HS-27A (cell line): Measurements from ENCODE around the gene CSNK1G1.
"Not testable (repeated sequence)": the region's sequence is repeated elsewhere in the genome, so short reads cannot be mapped to it uniquely, and the experiment has no call there.

Experiments used
- DNase-seq: peaks from one replicate; pipeline ENCODE4 v3.0.0-alpha.2; 2012; ENCODE audit warnings: low read depth, missing footprints

CSNK1G1 gene

DNA sequence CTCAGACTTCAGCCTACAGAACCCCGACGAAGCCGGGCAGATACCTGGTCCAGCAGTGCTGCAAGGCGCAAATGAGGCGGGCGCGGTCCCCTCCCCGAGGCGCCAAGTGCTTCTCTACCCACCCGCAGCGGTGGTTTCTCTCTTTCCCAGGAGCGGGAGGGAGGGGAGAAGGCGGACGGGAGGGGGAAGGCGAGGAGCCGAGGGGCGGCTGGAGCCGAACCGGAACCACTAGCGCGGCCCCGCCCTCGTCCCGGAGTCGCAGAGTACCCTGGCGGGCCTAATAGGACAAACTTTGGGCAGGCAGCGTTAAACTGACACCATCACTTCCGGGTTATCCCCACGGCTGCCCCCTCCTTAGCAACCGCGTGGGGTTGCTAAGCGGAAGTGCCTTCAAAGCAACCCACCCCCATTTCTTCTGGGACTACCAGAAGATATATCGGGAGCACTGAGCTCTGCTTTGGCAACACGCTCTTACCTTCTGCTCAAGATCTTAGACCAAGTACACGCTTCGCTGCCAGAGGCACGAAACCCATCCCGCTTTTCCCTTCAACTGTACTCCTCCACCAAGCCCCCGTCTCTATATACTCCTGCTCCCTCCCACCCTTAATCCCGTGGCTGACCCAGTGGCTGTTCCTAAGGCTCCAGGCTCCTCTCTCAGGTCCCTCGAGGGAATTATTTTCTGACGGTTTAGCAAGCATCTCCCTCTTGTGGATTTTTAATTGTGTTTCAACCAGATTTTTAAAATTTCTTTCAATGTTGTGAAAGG lies at the start of gene CSNK1G1:
Gene CSNK1G1, minus strand, starts transcription at position 230 of the 766 bp plus-strand sequence. CDS start 55,674 bp downstream, outside the sequence.
- peak; percentile 95 for DNase-seq

DNA sequence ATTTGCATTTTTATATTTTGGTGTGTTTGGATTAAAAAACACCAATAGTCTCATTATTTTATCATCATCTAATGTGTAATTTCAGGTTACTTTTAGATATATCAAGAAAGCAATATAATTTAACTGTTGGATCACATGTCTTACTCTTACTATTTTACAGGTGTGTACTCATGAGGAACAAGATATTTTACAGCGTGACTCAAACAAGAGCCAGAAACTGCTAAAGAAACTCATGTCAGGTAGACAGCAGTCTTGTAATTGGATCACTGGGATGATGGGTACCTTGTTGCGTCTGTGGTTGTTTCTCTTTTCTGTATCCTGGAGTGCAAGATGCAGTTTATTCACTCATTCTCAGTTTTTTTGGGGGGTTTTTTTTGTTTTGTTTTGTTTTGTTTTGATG lies 44.6 kb upstream of the CSNK1G1 start:
- DNase-seq: no peak

GRCh38 chr15:64398575-64398974 lies 42.6 kb upstream of the CSNK1G1 start:
- no peak for DNase-seq

DNA sequence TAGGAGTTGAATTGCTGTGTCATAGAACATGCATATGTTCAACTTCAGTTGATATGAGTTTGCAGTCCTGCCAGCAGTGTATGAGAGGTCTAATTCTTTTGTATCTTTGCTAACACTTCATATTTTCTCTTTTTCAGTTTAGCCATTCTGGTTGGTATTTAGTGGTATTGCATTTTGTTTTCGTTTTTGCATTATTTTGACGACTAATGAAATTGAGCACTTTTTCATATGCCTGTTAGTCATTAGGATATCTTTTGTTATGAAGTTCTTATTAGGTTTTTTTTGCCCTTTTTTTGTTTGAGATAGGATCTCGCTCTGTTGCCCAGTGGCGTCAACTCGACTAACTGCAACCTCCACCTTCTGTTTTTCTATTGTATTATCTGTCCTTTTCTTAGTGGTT lies 40.8 kb upstream of the CSNK1G1 start:
- no peak for DNase-seq

GRCh38 chr15:64392471-64392870 lies 36.5 kb upstream of the CSNK1G1 start:
- not testable (repeated sequence) for DNase-seq

DNA sequence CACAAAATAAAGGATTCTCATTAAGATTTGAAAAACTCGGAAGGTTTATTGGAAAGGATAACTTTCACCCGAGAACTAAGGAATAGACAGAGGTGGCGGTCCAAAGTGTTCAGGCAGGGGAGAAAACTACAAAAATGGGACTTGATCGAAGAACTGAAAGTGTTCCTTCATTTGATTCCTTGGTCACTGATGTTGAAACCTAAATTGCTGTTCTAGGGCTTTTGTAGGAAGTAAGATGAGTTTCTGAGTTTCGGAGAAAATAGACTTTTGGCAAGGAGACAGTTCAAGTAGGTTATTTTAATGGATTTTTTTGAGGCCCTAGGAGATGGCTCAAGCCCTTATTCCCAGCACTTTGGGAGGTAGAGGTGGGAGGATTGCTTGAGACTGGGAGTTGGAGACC lies 33.1 kb upstream of the CSNK1G1 start:
- no peak for DNase-seq

- peak; percentile 89 for DNase-seq
These were observed 31.7 kb upstream of the CSNK1G1 start, which contains the start of gene TRIP4 for GRCh38 chr15:64387562-64388168. Gene TRIP4 (plus strand): TSS chr15:64387836. CDS start chr15:64387864, 28 bp downstream.

GRCh38 chr15:64386291-64386690 lies 30.3 kb upstream of the CSNK1G1 start:
- no peak for DNase-seq

DNA sequence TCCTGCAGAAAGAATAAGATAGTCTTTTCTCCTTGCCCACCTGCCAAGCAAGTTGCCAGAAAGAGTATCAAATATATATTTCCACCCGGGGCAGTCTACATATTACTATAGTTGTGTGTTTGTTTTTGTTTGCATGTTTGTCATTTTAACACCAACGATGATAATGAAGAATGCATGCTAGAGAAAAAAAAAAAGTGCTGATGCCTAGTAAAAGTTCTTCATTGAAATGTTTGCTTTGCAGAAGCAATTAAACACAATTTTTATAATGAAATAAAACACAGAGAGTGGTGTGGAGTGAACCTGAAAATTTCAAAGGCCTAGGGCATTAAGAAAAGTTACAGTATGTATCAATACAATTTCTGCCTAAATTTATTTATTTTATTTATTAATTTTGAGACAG lies 27.8 kb upstream of the CSNK1G1 start:
- no peak for DNase-seq

- peak; percentile 98 for DNase-seq
These were observed 25.2 kb upstream of the CSNK1G1 start, which contains the start of gene PCLAF for GRCh38 chr15:64381000-64381751. Gene PCLAF (minus strand): TSS chr15:64381441. CDS start chr15:64381371, 70 bp downstream.

DNA sequence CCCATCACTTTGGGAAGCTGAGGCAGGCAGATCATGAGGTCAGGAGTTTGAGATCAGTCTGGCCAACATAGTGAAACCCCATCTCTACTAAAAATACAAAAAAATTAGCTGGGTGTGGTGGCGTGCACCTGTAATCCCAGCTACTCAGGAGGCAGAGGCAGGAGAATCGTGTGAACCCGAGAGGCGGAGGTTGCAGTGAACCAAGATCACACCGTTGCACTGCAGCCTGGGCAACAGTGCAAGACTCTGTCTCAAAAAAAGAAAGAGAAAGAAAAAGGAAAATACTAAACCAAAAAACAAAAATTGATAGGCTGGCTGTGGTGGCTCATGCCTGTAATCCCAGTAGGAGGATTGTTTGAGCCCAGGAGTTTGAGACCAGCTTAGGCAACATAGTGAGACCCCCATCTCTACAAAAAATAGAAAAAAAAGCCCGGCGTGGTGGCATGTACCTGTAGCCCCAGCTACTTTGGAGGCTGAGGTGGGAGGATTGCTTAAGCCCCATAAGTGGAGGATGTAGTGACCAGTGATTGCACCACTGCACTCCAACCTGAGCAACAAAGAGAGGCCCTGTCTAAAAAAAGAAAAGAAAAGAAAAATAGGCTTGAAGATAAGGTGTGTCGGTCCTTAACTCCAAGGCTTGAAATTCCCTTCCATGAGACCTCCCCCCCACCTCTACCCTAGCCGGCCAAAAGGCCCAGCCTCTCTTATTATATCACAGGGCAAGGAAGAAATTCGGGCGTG lies 24.3 kb upstream of the CSNK1G1 start:
- not testable (repeated sequence) for DNase-seq

DNA sequence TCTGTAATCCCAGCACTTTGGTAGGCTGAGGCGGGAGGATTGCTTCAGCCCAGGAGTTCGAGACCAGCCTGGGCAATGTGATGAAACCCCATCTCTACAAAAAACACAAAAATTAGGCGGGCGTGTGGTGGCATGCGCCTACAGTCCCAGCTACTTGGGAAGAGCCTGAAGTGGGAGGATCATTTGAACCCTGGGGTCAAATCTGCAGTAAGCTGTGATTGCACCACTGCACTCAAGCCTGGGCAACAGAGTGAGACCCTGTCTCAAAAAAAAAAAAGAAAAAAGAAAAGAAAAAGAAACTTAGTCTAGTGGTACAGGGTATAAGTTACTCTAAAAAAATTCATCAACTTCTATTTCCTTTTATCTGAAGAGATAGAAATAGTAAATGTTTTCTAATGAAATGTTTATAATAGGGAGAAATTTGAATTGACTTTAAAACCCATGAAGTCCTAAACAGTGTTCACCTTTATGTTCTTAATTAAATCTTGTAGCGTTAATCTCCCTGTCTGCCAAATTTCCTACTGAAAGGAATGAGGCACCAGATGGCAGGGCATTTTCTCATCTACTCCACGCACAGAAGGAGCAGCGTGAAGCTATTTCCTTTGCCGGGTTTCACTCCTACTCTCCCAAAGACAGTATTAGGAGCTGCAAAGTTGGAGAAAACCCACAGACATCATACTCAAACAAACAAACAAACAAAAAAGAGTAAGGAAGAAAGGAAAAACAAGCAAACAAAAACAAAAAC lies 23.4 kb upstream of the CSNK1G1 start:
- DNase-seq: no peak

DNA sequence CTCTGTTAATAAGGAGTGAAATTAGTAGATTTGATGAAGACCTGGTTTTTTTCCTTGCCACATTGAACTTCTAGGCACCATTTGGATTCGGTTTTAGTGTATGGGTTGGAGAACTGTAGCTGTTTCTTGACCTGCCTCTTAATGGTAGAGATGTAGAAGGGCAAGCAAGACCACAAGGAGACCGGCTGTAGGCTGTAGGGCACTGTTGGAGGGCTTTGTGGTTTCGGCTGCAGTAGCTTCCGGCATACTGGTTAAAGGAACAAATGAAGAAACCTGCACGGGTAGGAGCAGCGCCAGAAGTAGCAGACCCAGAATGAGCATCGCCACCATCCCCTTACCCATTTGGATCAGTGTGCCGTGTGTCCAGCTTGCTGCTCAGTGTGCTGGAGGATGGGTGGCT lies 17.4 kb upstream of the CSNK1G1 start:
- no peak for DNase-seq

GRCh38 chr15:64371383-64371782 lies 15.4 kb upstream of the CSNK1G1 start:
- DNase-seq: not testable (repeated sequence)

GRCh38 chr15:64369078-64369607 lies 13.2 kb upstream of the CSNK1G1 start:
- DNase-seq: no peak

DNA sequence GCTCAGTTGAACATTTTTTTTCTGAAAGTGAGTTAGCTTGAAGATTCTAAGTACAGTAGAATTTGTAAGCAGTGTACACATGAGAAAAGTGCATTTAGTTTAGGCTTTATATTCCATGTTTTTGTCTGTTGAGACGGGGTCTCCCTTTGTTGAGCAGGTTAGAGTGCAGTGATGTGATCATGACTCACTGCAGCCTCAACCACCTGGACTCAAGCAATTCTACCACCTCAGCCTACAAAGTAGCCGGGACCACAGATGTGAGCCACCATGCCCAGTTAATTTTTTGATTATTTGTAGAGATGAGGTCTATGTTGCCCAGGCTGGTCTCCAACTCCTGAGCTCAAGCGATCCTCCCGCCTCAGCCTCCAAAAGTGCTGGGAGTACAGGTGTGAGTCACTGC lies 5.3 kb upstream of the CSNK1G1 start:
- DNase-seq: no peak

- DNase-seq: no peak
These were observed 702 bp upstream of the CSNK1G1 start for GRCh38 chr15:64356710-64357040.

DNA sequence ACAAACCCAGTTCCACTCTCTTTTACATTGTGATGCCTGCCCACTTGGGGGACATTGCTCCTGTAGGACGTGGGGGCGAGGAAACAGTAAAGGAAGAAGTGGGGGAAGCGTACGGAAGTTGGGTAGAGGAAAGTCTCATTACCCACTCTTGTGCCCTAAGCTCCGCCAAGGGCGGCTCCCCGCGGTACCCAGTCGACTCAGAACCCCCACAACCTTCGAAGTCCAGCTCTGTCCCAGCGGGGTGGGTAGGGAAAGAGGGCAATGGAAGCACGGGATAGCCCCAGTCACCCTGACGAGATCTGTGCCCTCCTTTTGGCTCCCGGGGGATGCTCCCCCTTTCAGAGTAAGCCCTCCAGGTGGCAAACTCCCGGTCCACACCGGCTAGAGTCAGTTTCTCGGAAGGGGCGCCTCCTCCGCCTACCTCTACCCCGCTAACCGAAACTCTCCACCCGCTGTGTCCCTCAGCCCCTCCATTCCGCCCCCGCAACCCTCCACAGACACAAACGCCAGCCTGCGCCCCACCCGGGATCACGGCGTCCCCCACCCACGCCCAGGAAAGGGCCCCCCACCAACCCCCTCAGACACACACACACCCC lies 527 bp downstream of the CSNK1G1 start:
- no peak for DNase-seq

DNA sequence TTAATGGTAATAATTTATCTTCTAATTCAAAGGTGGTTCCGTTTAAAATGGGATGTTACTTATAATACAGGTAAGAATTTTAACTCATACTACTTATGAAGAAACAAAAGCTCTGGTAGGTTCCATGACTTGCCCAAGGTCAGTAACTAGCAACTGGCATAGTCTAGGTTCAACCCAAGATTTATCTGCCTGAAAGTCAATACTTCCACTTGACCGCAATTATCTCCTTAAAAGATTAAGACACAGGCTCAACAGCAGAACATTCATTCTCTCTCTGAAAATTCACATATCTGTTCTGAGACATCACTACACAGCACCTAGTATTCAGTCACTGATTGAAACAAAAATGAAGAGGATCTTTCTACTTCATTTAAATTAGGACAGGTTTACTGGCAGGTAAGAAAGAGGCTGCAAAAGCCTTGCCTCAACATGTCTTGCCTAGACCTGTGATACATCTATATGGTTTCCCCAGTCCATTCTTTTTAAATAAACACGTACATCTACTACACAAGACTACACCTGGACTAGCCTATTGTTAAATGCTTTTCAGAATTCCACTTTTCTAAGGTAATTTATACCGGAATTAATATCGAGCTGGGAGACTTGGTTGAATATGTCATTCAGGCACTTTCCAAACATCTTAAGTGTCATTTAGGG lies 1.2 kb downstream of the CSNK1G1 start:
- no peak for DNase-seq

DNA sequence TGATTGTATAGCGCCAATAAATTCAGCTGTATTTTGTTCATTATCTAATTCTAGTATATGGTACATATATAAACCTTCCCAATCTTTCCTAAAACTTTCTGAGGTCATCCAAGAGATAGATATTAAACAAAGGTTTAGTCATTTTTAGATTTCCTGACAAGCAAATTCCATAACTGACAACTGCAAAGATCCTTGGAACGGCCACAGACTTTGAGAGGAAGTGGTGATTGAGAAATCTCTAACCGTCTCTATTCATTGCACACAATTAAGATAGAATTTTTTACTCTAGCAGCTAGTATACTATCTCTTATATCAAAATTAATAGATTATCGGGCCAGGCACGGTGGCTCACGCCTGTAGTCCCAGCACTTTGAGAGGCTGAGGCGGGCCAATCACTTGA lies 4.7 kb downstream of the CSNK1G1 start:
- DNase-seq: no peak
